Adrenal gland (tissue), 5 donors: ENCODE results near the gene RNASEH1.

Source experiments
- POLR2A ChIP-seq, 2 donors: fragments of 450-650 bp; IDR thresholded peaks; one replicate each; pipeline ENCODE4 v1.6.1; 2017; ENCODE audit warnings: antibody characterized with exemption in 2 of 2, mild to moderate bottlenecking in 2 of 2, moderate library complexity in 1 of 2
- TF ChIP-seq, protein P1 (sequence below), 6 experiments: fragments of 450-650 bp in 4 of 6; fragments of 200-600 bp in 2 of 6; sonication (generic) in 1 of 6; IDR thresholded peaks; 1 replicate in 5 of 6; 2 replicates in 1 of 6; pipeline versions ENCODE4 v1.5.1 to v1.8.0; 2016 to 2021; ENCODE audit warnings: antibody characterized with exemption in 6 of 6, mild to moderate bottlenecking in 2 of 6, moderate library complexity in 1 of 6
- donor health status: DM: no; HTN: no; CAD: no.

DNA sequence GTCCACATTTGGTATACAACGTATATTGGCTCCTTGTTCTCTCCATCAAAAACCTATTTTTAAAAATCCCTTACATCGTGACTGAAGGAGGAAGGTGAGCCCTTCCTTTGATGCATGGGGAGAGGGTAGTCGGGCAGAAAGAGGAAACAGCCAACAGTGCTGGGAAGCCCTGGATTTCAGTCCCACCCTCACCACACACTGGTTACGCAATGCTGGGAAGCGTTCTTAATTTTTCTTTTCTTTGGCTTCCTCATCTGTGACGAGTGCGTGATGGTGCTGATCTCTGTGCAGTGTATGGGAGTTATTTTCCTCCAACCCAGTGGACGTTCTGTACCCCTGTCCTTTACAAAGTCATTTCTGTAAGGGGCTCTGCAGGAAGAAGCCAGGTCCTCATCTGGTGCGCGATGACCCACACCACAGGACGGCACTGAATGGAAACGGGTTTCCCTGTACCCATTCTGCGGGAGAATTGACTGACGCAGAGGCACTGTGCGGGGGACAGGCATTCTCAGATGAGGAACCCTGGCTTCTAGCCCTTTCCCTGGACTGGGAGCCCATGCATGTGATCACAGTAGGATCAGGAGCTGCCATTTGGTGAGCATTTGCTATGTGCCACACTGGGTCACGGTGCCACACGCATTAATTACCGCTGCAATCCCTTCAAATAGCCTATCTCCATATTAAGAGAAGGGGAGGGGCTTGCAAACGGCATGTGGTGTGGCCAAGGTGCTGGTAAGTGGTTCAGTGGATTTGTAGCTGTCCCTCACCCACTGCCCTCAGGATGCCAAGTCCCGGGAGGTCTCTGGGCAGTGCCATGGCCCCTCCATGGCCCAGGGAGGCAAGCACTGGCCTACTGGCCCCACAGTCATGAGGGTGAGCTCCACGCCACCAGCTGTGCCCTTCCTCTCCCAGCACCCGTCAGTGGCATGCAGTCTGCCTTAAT is 41.0 kb upstream of the RNASEH1 start:
- TF ChIP-seq, protein P1, sequence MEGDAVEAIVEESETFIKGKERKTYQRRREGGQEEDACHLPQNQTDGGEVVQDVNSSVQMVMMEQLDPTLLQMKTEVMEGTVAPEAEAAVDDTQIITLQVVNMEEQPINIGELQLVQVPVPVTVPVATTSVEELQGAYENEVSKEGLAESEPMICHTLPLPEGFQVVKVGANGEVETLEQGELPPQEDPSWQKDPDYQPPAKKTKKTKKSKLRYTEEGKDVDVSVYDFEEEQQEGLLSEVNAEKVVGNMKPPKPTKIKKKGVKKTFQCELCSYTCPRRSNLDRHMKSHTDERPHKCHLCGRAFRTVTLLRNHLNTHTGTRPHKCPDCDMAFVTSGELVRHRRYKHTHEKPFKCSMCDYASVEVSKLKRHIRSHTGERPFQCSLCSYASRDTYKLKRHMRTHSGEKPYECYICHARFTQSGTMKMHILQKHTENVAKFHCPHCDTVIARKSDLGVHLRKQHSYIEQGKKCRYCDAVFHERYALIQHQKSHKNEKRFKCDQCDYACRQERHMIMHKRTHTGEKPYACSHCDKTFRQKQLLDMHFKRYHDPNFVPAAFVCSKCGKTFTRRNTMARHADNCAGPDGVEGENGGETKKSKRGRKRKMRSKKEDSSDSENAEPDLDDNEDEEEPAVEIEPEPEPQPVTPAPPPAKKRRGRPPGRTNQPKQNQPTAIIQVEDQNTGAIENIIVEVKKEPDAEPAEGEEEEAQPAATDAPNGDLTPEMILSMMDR (IDR thresholded peaks at IDR 0.05), result no peak
- TF ChIP-seq POLR2A (IDR thresholded peaks at IDR 0.05), result no peak
